Fibroblast of pulmonary artery (primary cell): ENCODE data around the gene RMND5A.
A peak's percentile ranks its signal among the peaks of the same experiment; 100 is the strongest.

Experiments used
- DNase-seq: peaks from one replicate; pipeline ENCODE4 v3.0.0-alpha.2; 2010; ENCODE audit warnings: low read depth
- H3K4me3 ChIP-seq: replicated peaks from 2 replicates; pipeline ENCODE4 v1.5.1; 2011; ENCODE audit warnings: low read depth, mild to moderate bottlenecking, control low read depth, low read length, moderate library complexity
- TF ChIP-seq, protein P1 (sequence below): IDR thresholded peaks from 2 replicates; pipeline ENCODE4 v1.5.1; 2011; ENCODE audit warnings: mild to moderate bottlenecking, control low read depth, low read length, inconsistent platforms; ENCODE audit errors: missing control alignments

RMND5A gene

DNA sequence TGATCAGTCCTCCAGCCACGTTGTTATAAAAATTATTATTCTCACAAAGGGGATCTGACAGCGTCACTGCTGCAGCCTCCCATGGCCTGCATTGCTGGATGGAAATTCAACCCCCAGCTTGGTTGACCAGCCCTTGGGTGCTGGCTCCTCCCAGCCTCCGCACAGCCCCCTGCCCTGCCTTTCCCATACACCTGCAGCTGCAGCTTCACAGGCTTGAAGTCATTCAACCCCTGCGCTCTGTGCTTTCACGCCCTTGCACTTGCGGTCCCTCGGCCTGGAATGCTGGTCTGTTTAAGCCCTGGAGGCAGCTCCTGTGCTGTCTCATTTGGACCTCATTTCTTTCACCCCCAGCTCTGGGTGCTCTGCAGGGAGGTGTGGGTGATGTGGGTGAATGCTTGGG is 71.5 kb downstream of the RMND5A start:
- DNase-seq, result no peak
- TF ChIP-seq, protein P1, sequence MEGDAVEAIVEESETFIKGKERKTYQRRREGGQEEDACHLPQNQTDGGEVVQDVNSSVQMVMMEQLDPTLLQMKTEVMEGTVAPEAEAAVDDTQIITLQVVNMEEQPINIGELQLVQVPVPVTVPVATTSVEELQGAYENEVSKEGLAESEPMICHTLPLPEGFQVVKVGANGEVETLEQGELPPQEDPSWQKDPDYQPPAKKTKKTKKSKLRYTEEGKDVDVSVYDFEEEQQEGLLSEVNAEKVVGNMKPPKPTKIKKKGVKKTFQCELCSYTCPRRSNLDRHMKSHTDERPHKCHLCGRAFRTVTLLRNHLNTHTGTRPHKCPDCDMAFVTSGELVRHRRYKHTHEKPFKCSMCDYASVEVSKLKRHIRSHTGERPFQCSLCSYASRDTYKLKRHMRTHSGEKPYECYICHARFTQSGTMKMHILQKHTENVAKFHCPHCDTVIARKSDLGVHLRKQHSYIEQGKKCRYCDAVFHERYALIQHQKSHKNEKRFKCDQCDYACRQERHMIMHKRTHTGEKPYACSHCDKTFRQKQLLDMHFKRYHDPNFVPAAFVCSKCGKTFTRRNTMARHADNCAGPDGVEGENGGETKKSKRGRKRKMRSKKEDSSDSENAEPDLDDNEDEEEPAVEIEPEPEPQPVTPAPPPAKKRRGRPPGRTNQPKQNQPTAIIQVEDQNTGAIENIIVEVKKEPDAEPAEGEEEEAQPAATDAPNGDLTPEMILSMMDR, result no peak
- no peak overlapping the region for H3K4me3 ChIP-seq

DNA sequence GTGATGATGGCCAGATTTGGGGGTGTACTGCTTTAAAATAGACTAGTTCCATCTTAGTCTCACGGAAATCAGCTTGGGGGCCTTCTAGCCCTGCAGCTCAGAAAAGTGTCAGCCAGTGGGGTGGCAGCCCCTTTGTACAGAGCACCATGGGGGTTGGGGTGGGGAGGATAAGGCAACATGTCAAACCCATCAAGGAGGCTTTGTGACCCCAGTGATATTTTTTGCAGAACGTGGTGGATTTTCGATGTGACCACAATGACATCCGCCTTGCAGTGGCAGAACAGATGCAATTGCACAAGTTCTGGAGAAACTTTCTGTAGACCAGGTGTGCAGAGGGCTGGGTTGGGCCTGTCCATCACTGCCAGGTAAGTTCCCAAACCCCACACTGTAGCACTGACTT is 73.7 kb downstream of the RMND5A start:
- TF ChIP-seq, protein P1, result no peak
- no peak for DNase-seq
- no peak overlapping the region for H3K4me3 ChIP-seq

GRCh38 chr2:86794861-86795260 is 74.8 kb downstream of the RMND5A start:
- TF ChIP-seq, protein P1, result no peak
- H3K4me3 ChIP-seq, result no peak overlapping the region

DNA sequence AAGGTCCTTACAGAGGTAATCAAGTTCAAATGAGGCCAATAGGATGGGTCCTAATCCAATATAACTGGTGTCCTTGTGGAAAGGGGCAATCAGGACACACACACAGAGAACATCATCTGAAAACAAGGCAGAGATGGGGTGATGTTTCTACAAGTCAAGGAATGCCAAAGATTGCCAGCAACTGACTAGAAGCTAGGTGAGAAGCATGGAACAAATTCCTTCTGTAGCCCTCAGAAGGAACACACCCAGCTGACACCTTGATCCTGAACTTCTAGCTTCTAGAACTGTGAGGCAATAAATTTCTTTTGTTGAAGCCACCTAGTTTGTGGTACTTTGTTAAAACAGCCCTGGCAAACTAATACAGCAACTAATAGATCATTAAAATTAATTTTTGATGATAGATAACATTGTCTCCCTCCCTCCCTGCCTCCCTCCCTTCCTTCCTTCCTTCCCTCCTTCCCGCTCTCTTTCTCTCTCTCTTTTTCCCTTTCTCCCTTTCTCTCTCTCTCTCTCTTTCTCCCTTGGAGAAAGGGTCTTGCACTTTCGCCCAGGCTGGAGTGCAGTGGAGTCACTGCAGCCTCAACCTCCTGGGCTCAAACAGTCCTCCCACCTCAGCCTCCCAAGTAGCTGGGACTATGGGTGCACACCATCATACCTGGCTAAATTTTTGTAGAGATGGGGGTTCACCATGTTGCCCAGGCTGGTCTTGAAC is 80.9 kb downstream of the RMND5A start:
- H3K4me3 ChIP-seq, result no peak overlapping the region
- TF ChIP-seq, protein P1, result no peak
- no peak for DNase-seq

More at GRCh38 chr2:86794861-86795260, 74.8 kb downstream of the RMND5A start:
- no peak for DNase-seq

- H3K4me3 ChIP-seq, result no peak overlapping the region
- TF ChIP-seq, protein P1, result no peak
- no peak for DNase-seq
These were observed 86.2 kb downstream of the RMND5A start for GRCh38 chr2:86806059-86806857.

DNA sequence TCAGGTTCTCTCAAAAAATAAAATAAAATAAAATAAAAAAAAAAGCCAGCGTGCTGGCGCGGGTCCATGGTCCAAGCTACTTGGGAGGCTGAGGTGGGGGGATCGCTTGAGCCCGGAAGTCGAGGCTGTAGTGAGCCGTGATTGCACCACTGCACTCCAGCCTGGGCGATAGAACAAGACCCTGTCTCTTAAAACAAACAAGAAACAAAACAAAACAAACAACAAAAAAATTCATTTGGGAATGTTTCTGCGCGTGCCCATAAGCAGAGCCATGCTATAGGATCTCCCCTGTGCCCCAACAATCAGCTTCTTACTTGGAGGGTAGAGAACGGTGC is 87.0 kb downstream of the RMND5A start:
- H3K4me3 ChIP-seq, result peak overlapping the region; percentile 43
- TF ChIP-seq, protein P1, result no peak
- no peak for DNase-seq
